ENCODE measurements around the gene POF1B.
"Not testable (repeated sequence)": the region's sequence is repeated elsewhere in the genome, so short reads cannot be mapped to it uniquely, and the experiment has no call there.

The POF1B gene, protein sequence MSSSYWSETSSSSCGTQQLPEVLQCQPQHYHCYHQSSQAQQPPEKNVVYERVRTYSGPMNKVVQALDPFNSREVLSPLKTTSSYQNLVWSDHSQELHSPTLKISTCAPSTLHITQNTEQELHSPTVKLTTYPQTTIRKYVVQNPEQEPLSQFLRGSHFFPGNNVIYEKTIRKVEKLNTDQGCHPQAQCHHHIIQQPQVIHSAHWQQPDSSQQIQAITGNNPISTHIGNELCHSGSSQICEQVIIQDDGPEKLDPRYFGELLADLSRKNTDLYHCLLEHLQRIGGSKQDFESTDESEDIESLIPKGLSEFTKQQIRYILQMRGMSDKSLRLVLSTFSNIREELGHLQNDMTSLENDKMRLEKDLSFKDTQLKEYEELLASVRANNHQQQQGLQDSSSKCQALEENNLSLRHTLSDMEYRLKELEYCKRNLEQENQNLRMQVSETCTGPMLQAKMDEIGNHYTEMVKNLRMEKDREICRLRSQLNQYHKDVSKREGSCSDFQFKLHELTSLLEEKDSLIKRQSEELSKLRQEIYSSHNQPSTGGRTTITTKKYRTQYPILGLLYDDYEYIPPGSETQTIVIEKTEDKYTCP

DNA sequence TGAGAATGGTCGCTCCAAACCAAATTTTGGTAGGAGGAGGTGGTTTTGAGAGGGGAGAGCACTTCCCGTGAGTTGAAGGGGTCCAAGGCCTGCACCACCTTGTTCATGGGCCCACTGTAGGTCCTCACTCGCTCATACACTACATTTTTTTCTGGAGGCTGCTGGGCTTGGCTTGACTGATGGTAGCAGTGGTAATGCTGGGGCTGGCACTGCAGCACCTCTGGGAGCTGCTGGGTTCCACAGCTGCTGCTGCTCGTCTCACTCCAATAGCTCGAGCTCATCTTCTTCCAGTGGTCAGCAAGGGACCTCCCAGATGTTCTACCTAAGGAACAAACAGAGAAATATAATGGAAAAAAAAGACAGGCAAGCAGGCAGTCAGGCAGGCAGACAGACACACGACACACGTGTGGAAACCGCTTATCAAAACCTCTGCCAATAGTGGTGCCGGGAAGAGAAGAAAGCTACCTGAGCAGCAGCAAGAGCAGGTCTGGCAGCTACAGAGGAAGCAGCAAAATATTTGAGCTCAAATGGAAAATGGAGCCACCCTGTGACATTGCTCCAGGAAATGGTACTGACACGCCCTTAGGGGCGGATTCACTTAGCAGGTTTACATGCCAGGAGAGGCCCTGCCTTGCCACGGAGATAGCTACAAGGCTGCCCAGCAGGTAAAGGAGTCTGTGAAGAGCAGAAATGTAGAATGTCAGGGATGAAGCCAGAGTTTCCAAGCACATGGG lies at the start of gene POF1B:
Gene POF1B, minus strand, starts transcription at position 492 of the 734 bp plus-strand sequence. Its CDS starts 211 bp downstream, at position 281.
- peak; percentile 2 for DNase-seq

DNA sequence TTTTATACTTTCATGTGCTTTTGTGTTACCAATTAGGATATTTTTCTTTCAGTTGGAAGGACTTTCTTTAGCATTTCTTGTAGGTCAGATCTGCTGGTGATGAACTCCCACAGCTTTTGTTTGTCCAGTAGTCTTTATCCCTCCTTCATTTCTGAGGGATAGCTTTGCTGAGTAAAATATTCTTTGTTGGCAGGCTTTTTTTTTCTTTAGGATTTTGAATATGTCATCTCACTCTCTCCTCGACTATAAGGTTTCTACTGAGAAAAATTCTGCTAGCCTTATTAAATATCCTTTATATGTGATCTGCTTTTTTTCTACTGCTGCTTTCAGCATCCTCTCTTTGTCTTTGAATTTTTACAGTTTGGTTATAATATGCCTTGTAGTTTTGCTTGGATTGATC lies 49.6 kb upstream of the POF1B start:
- no peak for DNase-seq

DNA sequence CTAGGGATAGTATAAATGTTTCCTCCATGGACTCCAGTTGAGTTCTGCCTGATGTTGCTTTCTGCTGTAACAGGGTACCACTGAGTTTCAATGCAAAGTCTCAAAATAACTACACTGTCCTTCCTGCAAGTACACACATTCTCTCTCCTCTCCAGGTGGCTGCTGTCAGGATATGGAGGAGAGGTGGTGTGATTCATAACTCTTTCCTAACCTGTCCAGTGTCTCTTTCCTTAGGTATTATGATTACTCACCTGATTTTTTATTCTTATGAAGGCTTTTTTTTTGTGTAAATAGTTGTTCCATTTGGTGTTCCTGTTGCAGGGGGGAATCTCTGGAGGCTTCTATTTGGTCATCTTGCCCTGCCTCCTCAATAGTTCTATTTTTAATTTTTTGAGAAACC lies 39.8 kb upstream of the POF1B start:
- DNase-seq = no peak

DNA sequence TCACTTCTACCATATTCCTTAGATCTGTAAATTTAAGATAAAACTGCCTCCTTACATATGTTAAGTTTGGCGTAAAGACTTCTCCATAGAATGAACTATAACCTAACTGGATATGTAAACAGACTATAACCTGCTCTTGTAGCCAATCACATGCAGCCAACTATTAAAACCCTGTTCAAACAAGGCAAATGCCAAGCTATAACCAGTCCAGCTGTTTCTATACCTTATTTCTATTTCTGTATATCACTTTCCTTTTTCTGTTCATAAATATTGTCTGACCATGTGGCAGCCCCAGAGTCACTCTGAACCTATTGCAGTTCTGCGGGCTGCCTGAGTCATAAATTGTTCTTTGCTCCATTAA lies 12.4 kb upstream of the POF1B start:
- no peak for DNase-seq

DNA sequence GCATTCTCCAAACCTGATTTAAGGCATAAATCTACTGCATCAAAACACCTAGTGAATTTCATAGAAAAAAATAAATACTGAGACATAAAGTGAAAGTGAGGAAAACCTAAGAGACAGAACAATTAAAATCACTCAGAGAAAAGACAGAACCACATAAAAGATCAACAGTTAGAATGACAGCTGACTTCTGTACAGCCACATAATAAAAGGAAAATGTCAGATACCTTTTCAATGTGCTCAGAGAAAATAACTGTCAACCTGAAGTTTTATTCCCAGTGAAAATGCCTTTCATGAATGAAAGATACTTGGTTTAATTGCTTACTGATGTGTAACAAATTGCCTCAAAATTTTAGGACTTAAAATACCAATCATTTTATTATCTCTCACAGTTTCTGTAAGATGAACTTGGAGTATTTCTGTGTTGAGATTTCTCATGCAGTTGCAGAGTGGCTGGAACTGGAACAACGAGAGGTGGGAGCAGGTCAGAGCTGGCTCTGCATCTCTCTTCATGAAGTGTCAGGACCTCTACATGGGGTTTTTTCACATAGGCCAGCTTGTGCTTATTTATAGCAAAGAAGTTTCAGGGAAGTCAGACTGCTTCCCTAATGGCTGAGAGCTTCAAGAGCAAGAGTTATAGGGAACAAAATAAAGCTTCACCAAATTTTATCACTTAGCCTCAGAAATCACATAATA lies 11.9 kb upstream of the POF1B start:
- DNase-seq = no peak

DNA sequence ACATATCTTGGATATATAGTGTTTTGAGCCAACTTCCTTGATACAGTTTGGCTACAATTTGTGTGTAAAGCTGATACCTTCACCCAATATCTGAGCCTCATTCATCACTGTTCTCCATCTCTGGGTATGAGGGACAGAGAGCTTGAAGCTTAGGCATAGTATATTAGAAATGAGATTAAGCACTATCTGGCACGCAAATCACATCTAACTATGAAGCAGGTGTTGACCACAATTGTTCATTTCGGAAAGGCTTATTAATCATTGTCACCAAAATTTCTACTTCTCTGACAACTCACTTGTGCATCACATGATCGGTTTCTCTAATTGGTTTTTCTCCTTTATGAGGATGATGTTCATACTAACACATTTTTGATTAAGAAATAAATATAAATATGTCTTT lies 2.1 kb upstream of the POF1B start:
- no peak for DNase-seq

DNA sequence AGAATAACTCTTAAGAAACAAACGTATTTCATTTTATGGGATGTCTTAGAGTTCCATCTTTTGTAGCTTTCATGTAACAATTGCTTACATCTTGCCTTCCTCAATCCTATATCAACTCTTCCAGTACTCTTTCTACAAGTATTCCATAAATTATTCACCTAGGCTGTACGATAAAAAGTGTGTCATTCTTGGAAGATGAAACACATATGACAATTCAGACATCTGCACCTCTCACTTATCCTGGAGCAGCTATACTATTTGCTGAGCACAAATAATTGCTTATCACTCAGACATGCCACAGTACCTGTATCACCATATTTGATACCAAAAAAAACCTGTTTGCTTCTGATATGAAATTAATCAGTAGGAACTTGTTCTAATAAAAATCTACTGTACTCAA lies 1.0 kb downstream of the POF1B start:
- no peak for DNase-seq

DNA sequence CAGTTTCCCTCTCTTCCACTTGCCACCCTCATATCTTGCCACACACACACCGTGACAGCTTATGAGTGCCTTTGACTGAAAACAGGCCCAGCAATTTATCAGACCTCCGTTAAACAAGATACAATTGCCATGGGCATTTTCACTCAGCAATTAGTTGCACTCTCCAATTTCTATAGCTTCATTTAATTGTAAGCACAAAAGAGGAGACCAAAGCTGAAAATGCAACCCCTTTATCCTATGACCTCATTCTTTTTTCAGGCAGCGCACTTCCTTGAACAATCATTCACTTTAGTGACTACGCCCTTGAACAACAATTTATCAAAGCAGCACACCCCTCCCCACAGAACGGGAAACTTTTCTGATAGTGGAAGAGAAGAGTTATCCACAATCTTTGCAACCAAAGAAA lies 4.1 kb downstream of the POF1B start:
- no peak for DNase-seq

DNA sequence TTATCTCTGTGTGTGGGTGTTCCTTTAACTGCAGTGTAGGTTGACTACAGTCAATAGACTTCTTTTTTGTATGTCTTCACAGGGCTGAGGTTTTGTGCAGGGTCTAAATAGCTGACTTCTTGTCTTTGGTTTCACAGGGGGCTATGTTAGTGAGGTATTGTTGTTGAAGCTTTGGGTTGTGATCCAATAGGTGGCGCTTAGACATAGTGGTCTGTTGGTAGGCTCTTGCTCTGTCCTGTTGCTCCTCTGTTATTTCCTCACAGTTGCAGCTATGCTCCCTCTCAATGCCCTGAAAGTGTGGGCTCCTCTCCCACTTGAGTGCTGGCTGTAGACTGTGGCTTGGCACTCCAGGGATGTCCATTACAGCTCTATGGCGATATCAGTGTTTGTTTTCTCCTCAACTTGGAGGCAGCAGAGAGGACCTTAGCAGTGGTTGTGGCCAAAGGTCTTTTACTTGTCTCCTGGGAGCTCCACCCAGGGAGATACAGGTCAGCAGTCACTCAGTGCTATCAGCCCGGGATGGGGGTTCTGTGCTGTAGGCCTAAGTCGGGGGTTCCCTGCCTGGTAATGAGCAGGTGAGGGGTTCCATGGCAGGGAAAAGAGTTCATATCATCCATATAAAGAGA lies 14.0 kb downstream of the POF1B start:
- no peak for DNase-seq

DNA sequence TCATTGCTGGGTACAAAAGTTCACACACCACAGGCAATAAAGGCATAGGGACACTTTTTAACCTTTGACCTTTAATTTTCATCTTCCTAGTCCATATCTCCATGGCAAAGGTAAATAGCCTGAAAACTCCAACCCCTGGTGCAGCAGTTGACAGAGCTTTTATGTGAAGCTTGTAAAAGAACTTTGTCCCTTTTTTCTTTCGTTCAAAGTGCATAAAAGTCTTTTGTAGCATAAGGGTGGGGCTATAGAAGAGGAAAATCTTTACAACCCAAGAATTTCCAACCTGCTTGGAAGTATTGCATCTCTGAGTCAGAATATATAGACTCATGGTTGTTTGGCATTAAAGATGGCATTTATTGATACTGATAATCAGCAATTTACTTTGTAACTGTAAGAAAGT lies 20.4 kb downstream of the POF1B start:
- DNase-seq = no peak

DNA sequence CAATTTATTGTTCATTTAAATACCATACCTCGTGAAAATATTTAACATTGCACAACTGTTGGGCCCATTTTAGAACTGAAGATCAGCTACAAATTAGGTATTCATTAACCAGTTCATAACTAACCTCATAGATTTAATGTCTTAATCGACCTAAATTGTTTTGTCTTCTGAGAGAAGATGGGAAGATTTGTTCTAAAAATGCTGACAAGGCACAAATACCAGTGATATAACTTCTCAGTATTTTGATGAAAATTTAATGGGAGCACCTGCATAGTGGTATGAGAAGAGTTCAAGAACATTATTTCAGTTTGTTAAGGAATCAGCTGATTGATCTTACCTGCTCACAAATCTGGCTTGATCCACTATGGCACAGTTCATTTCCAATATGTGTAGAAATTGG lies 33.9 kb downstream of the POF1B start:
- DNase-seq = no peak

DNA sequence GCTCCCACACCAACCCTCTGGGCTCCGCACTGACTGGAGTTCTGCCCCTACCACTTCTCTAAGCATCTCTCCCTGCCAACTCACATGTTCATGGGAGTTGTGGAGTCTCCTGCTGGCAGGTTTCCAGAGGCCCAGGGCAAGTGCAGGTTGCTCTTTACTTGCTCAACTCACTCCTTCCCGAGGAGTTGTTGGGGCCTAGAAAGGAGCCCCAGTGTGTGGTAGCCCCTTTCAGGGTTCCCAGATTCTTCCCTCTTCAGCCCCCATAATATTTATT lies 52.5 kb downstream of the POF1B start:
- DNase-seq = no peak

DNA sequence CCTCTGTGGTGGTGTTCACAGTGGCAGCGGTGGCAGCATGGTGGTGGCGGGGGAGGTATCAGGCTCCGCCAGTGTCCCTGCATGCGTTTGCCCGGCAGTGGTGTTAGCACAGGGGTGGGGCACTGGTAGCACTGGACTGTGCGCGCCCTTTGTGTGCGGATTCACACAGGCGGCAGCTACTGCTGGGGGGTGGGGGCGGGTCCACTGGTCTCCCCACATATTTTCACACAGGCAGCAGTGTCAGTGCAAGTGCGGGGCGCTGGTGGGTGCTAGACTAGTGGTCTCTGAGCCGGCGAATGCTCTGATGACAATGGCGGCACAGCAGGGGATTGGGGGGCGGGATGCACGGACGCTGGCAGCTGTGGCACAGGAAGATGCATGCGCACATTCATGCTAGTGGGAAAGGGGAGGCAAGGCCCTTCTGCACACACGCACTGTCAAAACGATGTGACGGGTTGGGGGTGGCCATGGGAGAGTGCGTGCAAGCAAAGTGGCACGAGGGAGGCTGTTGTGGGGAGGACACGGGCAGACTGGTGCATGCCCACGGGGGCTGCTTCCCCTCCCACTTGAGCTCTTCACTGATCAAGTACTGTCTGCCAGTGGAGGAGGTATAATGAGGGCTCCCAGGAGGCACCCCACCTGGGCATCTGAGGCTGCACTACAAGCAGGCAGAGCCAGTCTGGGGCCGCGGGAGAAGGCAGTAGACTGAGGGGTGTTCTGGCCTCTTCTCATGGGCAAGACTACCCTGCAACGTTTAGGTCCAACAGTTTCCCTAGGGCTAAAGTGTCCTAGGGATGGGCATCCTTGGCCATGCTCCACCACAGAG lies 53.0 kb downstream of the POF1B start:
- no peak for DNase-seq

DNA sequence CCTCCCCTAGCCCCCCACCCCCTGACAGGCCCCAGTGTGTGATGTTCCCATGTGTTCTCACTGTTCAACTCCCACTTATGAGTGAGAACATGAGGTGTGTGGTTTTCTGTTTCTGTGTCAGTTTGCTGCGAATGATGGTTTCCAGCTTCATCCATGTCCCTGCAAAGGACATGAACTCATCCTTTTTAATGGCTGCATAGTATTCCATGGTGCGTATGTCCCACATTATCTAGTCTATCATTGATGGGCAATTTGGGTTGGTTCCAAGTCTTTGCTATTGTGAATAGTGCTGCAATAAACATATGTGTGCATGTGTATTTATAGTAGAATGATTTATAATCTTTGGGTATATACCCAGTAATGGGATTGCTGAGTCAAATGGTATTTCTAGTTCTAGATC lies 68.1 kb downstream of the POF1B start:
- DNase-seq = not testable (repeated sequence)

DNA sequence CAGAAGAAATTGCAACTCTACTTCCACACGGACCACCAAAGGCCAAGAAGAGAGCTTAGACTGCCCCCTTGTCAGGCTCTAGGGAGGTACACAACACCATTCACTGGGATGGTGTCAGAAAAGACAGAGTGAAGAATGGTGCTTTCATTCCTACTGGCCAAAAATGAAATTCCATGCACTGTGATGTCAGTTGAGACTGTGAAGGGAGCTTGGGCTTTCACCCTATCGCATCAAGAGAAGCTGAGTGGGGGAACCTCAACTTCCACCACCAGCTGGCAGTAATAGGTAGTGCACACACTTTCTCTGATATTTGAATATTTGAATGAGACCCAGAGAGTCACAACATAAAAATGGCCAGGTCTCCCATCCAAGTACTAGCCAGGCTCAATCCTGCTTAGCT lies 69.7 kb downstream of the POF1B start:
- no peak for DNase-seq

DNA sequence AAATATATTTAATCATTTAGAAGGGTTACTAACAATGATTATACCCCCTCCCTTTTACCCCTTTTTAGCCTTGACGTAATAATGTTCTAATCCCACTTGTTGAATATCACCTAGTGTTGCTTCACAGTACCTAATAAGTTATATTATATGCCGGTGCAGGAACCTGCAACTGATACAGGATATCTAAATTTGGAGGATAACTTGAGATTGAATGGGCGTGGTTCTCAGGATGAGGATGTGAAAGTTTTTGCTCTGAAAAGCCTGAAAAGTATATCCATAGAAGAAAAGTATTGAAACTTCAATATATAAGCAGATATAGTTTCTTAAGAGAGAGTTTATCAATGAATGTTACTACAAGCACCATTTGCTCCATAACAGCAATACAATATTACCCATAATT lies 75.9 kb downstream of the POF1B start:
- no peak for DNase-seq

DNA sequence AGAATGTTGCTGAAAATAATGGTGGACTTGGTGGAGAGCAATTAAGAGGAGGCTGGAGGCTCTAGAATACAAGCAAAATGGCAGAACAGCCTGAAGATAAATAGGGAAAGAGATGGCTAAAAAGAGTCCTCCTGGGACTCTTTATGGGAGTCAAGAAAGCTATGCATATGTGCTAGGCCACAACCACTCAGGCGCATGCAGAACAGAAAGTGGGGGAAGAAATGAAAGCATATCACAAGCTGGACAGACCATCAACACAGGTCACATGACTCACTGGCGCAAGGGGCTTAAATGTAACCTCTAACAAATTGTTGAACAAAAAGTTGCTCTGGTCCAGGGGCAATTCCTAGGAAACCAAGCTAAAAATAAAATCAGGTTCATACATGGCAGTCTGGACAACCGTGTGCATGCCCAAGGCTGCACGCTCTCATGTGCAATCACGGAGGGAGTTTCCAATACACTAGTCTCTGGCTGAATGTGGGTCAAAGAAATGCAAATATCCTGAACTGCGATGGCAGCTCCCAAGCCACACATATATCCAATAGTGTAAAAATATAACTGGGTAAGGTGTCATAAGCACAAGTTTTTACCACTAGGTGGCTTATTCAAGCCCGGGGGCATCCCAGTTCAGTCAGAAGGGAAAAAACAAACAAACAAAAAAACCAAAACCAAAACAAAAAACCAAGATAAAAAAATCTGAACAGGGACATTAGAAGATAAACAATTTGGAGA lies 90.3 kb downstream of the POF1B start:
- DNase-seq = no peak

DNA sequence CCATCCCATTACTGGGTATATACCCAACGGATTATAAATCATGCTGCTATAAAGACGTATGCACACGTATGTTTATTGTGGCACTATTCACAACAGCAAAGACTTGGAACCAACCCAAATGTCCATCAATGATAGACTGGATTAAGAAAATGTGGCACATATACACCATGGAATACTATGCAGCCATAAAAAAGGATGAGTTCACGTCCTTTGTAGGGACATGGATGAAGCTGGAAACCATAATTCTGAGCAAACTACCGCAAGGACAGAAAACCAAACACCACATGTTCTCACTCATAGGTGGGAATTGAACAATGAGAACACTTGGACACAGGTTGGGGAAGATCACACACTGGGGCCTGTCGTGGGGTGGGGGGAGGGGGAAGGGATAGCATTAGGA lies 94.2 kb downstream of the POF1B start:
- not testable (repeated sequence) for DNase-seq

DNA sequence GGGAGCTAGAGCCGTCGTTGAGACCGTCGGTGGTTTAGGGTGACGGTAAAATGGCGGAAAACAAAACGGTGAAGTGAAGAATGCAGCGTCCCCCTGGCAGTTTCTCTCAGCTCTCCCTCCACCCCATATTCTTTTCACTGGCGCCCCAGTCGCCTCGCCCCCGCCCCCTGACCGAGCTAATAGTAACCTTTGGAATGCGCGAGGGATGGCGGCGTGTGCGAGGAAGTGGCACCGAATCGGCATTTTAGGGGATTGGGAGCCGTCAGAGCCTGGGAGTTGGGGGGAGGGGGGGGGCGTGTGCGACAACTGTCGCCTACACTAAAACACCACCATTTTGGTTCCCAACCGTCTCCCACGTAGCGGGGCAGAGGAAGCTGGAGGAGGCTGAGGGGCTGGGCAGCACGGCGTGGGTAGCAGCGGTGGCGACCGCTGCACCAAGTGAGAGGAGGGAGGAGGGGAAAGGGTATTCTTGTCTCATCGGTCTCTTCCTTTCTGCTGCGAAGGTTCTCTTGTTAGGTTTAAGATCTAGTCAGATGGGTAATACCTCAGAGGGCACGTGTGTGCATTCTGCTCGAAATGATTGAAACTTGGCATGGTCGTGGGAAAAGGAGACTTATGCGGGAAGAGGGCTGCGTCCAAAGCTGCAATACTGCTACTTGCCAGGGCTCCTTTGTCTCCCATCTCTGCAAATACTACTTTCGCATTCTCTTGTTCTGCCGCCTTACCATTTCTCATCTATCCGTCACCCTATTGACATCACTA lies 134.8 kb downstream of the POF1B start:
- no peak for DNase-seq

DNA sequence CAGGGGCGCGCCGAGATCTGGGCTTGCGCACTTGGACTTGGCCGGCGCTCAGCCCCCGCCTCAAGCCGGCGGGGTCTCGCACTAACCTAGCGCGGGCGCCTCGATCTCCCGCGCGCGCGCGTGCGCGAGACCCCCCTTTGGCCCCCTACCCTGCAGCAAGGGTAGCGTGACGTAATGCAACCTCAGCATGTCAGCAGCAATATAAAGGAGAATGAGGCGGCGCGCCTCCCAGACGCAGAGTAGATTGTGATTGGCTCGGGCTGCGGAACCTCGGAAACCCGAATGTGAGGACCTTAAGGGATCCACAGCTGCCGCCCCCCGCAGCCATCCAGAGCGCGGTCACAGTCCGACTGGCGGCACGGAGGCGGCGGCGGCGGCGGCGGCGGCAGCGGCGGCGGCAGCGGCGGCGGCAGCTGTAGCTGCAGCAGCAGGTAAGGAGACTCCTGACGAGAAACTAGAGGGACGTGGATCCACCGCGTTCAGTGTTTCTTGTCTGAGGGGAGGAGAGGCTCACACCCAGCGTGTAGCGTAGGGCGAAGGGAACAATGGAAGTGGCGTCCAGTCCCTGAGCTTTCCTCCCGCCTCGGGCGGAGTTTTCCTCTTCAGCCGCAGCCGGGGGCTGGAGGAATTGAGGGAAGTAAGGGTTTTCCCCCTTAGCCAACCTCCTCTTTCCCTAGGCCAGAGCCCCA lies 135.6 kb downstream of the POF1B start, which contains the start of the genes SATL1 and ZNF711:
Gene SATL1, minus strand, starts transcription at position 19 of the 689 bp plus-strand sequence. CDS start 134,811 bp downstream, outside the sequence.
Gene ZNF711, plus strand, starts transcription at position 231 of the 689 bp plus-strand sequence. CDS start 3,582 bp downstream, outside the sequence.
- DNase-seq = peak; percentile 25

Measured in CD4-positive, alpha-beta T cell treated with Interleukin-21 for 1 hour (primary cell).